HG03097 (cell line): Measurements from ENCODE around the gene KIF16B.
"Not testable (repeated sequence)": the region's sequence is repeated elsewhere in the genome, so short reads cannot be mapped to it uniquely, and the experiment has no call there.

Experiments
- ATAC-seq: cut with Tn5 transposase; IDR thresholded peaks from one replicate; pipeline ENCODE4 v1.9.1; 2021; ENCODE audit not compliant: unreplicated experiment, low FRiP score

Gene KIF16B

GRCh38 chr20:16528078-16528477, 45.2 kb downstream of the KIF16B start:
- ATAC-seq = no peak

GRCh38 chr20:16527438-16527837, 45.8 kb downstream of the KIF16B start:
- no peak for ATAC-seq

DNA sequence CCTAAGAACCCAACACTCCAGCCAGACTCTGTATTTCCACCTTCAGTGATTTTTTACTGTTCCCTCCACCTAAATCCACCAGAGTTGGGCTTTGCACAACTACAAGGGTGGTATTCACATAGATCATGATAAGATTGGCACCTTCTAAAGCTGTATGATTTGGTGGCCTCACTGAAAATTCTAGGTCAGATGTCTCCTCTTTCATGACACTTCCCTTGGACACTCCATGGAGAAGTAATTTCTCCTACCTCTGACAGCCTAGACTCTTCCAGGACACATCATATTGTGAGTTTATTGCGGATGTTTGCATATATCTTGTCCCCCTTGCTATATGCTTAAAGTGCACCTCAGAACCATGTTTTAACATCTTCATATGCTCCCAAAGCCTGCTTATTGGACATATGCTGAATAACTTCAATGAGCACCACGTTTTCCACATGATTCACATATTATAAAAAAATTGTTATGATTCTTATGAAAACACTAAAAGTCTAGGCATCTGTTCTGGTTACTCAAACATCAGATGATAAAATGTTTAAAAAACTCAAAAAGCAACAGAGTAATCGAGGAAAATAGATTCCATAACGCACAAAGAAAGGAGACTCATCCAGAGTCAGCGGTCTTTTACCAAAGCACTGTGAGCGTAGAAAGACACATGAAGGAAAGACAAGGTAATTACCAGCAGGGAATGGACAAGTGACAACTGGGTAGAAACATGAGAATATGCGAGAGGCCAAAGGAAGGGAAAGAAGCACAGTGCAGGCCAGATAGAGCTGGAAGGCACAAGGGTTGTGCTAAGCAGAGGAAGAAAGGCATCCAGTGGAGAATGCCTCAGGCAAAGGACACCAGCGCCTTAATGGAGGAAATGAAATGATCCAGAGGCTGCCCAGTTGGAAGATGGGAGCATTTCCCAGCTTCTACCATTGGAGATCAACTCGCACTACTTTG, 46.5 kb downstream of the KIF16B start:
- ATAC-seq = no peak

- ATAC-seq = not testable (repeated sequence)
Measured at GRCh38 chr20:16522651-16523050, 50.6 kb downstream of the KIF16B start.

GRCh38 chr20:16520154-16520553, 53.1 kb downstream of the KIF16B start:
- ATAC-seq = no peak

DNA sequence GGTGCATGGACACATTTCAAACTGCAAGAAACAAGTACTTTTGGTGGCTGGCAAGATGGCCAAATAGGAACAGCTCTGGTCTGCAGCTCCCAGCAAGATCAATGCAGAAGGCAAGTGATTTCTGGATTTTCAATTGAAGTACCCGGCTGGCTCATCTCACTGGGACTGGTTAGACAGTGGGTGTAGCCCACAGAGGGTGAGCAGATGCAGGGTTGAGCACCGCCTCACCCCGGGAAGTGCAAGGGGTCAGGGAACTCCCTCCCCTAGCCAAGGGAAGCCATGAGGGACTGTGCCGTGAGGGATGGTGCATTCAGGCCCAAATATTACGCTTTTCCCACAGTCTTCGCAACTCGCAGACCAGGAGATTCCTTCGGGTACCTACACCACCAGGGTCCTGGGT, 53.6 kb downstream of the KIF16B start:
- not testable (repeated sequence) for ATAC-seq

DNA sequence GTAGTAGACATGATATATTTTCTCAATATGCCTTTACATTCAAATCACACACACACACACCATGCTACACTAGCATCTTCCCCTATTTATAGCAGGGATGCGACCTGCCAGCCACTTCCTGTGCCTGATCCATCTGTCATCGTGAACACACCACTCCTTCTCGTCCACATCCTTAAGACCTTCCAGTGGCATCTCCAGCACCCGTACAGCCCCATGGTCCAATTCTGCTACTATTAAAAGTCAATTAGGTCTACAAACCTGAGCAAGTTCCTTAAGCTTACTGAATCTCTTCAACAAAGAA, 54.5 kb downstream of the KIF16B start:
- ATAC-seq = no peak

GRCh38 chr20:16517946-16518783, 55.1 kb downstream of the KIF16B start:
- ATAC-seq = no peak

DNA sequence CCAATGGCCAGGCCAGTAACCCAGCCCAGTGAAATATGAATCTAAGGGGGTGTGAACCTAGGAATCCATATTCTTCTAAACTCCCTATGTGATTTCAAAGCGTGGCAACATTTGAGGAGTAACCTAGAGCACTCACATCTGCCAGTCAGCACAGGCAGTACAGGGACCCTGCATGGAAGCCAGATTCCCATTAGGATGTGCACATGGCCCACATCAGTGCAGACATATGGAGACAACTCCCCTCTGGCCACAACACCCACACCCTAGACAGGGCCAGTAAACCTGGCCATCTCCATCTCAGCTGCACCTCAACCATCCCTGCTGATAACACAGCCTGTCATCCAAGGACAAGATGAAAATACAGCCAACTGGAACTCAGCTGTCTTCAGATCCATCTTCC, 56.5 kb downstream of the KIF16B start:
- no peak for ATAC-seq

DNA sequence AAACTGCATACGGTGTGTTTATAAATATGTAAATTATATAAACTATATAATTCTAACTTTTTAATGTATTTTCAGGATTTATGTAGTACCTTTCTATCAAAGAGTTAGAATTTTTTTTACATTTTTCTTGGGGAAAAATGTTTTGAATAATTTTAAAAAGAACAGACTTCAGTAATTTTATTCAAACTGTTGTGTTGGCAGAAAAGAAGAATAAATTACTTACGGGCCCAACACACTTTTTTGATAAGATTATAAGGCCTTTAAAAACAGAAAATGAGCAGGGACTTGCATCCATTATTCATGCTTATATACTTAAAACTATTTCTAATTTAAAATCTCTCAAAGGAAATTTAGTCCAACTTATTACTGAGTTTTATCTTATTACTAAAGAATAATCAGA, 58.2 kb downstream of the KIF16B start:
- no peak for ATAC-seq

DNA sequence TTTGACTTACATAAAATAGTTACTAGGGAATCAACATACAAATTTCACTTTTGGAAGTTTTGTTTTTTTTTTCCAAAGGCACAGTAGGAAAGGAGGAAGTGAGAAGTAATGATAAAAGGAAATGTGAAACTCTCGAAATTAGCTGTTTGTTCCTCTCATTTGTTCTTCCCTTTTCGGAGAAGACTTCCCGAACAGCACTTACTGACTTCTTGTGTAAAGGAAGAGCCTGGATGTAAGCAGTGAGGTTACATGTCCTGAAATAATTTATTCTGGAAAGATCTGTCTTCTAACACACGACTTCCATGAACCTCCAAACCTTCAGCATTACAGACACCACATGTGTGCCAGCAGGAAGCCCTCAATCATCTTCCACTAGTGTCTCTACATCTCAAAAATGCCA, 59.1 kb downstream of the KIF16B start:
- no peak for ATAC-seq

DNA sequence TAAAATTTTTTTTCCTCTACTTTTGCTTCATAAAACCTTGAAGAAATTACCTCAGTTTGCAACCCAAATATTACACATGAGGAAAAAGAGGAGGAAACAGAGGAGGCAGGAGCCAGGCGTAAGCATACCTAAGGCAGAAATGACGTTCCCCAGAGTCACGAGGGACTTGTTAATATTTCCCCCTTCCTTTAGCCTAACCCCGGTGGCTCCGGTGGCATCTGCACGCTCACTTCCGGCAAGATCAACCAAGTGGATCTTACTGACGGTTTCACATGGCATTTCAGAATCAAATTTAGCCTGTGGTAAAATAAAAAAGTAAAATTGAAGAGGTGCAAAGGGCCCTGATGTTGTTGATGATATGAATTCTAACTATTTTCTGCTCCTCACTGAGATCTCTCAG, 67.4 kb downstream of the KIF16B start:
- no peak for ATAC-seq

DNA sequence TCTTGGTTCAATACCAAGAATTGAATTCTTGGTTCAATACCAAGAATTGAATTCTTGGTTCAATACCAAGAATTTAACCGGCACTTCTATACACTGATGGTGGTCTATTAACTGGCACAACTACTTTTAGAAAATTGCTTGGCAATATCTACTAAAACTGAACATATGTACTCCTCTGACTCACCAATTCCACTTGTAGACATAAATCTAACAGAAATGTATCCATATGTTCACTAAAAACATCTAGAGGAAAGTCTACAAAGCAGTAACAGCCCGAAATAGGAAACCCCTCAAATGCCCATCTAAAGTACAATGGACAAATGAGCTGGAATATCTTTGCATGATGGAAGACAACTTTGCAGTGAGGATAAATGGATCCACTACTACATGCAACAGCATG, 71.9 kb downstream of the KIF16B start:
- ATAC-seq = no peak

- ATAC-seq = no peak
Measured at GRCh38 chr20:16500197-16500596, 73.1 kb downstream of the KIF16B start.

GRCh38 chr20:16498526-16499253, 74.6 kb downstream of the KIF16B start:
- ATAC-seq = no peak

- no peak for ATAC-seq
Measured at GRCh38 chr20:16497896-16498295, 75.4 kb downstream of the KIF16B start.

DNA sequence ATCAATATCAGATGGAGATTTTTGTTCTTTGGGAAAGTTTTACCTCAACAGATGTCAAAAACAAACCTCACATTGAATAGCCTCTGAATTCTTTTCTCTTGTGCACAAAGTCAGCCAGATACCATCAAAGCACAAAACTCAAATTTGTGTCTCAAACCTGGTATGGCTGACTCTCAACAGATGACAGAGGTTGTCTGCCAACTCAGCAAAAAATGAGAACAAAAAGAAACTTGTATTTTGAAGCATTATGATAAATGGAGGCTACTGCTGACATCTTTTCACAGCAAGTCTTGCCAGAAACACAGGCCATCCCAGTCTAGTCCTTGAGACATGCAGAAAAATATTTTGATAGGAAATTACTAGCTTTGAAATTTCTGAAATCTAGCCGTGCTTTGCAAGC, 79.8 kb downstream of the KIF16B start:
- no peak for ATAC-seq

DNA sequence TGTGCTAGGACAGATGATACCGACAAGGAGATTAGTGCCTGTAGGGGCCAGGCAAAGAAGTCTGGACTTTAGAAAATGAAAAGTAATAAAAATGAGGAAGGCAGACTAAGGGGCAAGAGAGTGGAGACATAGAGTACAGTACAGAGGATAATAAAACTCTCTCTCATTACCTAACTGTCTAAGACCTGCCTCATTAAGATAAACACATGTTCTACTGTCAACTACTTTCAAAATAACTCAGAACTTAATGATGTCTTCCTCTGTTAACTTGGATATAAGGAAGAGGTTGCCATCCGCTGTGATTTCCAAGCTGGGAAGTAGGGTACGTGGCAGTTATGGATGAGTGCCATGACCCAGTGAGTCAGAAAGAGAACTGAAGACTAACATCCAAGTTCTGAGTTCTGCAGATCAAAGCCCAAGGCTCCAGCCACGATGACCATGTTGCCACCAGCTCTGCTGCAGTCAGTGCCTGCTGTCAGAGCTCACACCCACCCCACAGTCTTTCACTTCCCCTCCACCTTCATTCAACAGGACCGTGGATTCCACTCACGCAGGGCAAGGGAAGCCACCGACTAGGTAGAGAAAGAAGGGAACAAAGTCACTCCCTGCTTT, 81.8 kb downstream of the KIF16B start:
- ATAC-seq = no peak

DNA sequence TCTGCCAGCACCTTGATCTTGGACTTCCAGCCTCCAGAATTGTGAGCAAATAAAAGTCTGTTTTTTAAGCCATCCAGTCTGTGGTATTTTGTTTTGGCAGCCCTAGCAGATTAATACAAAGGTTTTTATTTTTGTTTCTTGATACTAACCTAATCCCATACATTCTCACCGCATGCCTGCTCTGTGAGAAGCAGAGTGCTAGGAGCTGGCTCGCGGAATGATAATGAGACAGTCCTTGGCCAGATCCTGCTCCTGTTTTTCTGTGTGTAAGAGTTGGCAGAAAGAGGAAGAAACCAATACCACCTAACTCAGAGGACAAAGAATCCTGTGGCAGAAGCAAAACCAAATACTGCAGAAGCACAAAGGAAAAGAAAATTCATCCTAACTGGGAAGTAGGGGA, 82.6 kb downstream of the KIF16B start:
- no peak for ATAC-seq

DNA sequence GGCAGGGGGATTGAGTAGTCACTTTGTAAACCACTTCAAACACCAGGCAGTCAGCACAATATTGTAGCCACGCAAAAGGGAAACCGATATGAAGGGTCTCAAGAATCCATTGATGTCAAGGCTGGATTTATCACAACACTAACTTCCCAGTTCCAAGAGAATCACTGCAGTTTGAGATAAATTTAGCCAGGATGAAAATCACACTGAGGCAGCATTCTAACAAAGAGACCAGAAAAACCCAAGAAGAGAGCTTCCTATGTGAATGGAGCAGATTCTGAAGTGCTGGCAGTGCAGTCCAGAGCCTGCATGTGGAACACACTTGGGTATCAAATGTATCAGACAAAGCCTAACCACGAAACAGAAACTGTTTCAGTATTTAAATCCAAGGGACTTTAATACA, 84.6 kb downstream of the KIF16B start:
- ATAC-seq = no peak

DNA sequence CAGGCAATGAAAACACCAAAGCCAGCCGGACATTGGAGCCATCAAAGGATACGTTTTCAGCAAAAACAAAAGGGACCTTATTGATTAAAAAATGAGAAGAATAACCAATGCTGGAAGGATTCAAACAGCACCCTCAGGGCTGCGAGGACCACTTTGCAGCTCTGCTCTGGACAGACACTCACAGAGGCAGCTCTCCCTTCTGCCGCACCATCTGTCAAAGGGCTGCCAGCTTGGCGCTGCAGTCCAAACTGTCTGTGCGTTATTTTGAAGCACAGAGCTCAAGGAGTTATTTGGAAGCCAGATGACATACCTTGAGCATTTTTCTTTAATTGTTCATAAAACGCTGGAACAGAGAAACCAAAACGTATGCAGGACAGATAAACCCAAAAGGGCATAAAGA, 85.2 kb downstream of the KIF16B start:
- ATAC-seq = no peak
